A549 (cell line): ENCODE results near the gene ULBP3. TPM values are rescaled to one million over a fixed set of nuclear protein-coding genes. Genes with fewer than 3 reads are reported as not detected.

ENCODE experiments used
- ATAC-seq, 2 experiments: fragments of 200-7000 bp in 1 of 2; fragments of >200 bp in 1 of 2; cut with Nextera tagmentation in 1 of 2; cut with Tn5 transposase in 1 of 2; 3 replicates each; pipeline versions ENCODE4 v1.8.0 to v1.9.1; 2018 to 2020; ENCODE audit warnings: mild to moderate bottlenecking in 1 of 2, moderate library complexity in 1 of 2
- CTCF ChIA-PET: fragments of 300-600 bp; sonication (Branson Sonifier 250); formaldehyde crosslinking; extraction: SDS; loops from one replicate; lab custom pipeline; 2021; ENCODE audit warnings: antibody characterized with exemption, inconsistent platforms; lab: Yijun Ruan, JAX
- POLR2A ChIA-PET: fragments of 350-600 bp; formaldehyde crosslinking; extraction: SDS; loops from one replicate; lab custom pipeline; 2021; ENCODE audit warnings: antibody characterized with exemption, inconsistent platforms; lab: Yijun Ruan, JAX
- DNase-seq, 2 experiments: peaks; one replicate each; pipeline versions ENCODE4 v3.0.0 to v3.0.0-alpha.2; 2011 to 2016; ENCODE audit warnings: low read depth in 1 of 2, low spot score in 1 of 2
- FAIRE-seq: peaks from 2 replicates; lab custom pipeline; 2011; peaks lifted over from hg19 to GRCh38; lab: Jason Lieb, UNC
- H3K27ac ChIP-seq, 2 experiments: fragments of >200 bp; sonication (Bioruptor Twin); formaldehyde crosslinking; 3 replicates each; pipeline ENCODE4 v1.5.1; 2016 to 2017
- H3K4me1 ChIP-seq: fragments of >200 bp; sonication (Bioruptor Twin); formaldehyde crosslinking; 3 replicates; pipeline ENCODE4 v1.6.1; 2016
- H3K4me2 ChIP-seq: fragments of >200 bp; sonication (Bioruptor Twin); formaldehyde crosslinking; 3 replicates; pipeline ENCODE4 v1.6.1; 2016
- H3K4me3 ChIP-seq: fragments of >200 bp; sonication (Bioruptor Twin); formaldehyde crosslinking; 3 replicates; pipeline ENCODE4 v1.5.1; 2016
- H3K9me3 ChIP-seq: fragments of >200 bp; sonication (Bioruptor Twin); formaldehyde crosslinking; 3 replicates; pipeline ENCODE4 v1.6.1; 2016
- BHLHE40 ChIP-seq: IDR thresholded peaks from 2 replicates; pipeline ENCODE4 v1.6.1; 2012; ENCODE audit warnings: low read depth, low read length, inconsistent platforms
- CHD4 ChIP-seq: fragments of 200-600 bp; sonication (generic); IDR thresholded peaks from 2 replicates; pipeline ENCODE4 v1.6.1; 2016; ENCODE audit warnings: antibody characterized with exemption, mild to moderate bottlenecking, borderline replicate concordance
- E2F6 ChIP-seq: IDR thresholded peaks from 2 replicates; pipeline ENCODE4 v1.6.1; 2012; ENCODE audit warnings: low read depth, borderline replicate concordance
- EHF ChIP-seq: fragments of 250-450 bp; sonication (Bioruptor Pico); IDR thresholded peaks from 2 replicates; pipeline ENCODE4 v1.5.0; 2020; ENCODE audit warnings: mild to moderate bottlenecking
- ELK1 ChIP-seq: fragments of 150-350 bp; IDR thresholded peaks from 2 replicates; pipeline ENCODE4 v1.6.1; 2014; ENCODE audit warnings: low read depth, mild to moderate bottlenecking, low read length
- ESRRA ChIP-seq: fragments of 150-350 bp; IDR thresholded peaks from 2 replicates; pipeline ENCODE4 v1.6.1; 2014; ENCODE audit warnings: mild to moderate bottlenecking, low read length, borderline replicate concordance
- HDAC2 ChIP-seq: fragments of 200-600 bp; sonication (generic); IDR thresholded peaks from 2 replicates; pipeline ENCODE4 v1.6.1; 2016
- HEYL ChIP-seq: fragments of 250-450 bp; sonication (Bioruptor Pico); IDR thresholded peaks from 2 replicates; pipeline ENCODE4 v1.8.0; 2021; ENCODE audit warnings: mild to moderate bottlenecking, moderate library complexity
- HOXA7 ChIP-seq: fragments of 250-450 bp; sonication (Bioruptor Pico); IDR thresholded peaks from 2 replicates; pipeline ENCODE4 v1.5.0; 2020; ENCODE audit warnings: mild to moderate bottlenecking, moderate library complexity
- JUNB ChIP-seq: fragments of >200 bp; sonication (Bioruptor Twin); formaldehyde crosslinking; IDR thresholded peaks from 2 replicates; pipeline ENCODE4 v1.6.1; 2016
- KDM1A ChIP-seq: fragments of 200-600 bp; sonication (generic); IDR thresholded peaks from 2 replicates; pipeline ENCODE4 v1.6.1; 2016; ENCODE audit warnings: low read depth, mild to moderate bottlenecking
- MAZ ChIP-seq: fragments of 150-350 bp; IDR thresholded peaks from 2 replicates; pipeline ENCODE4 v1.6.1; 2014; ENCODE audit warnings: antibody characterized with exemption, low read depth, low read length, borderline replicate concordance
- NPAS2 ChIP-seq: fragments of 250-450 bp; sonication (Bioruptor Pico); IDR thresholded peaks from 2 replicates; pipeline ENCODE4 v1.8.0; 2022; ENCODE audit warnings: mild to moderate bottlenecking, moderate library complexity, borderline replicate concordance
- PHF8 ChIP-seq: fragments of 200-600 bp; sonication (generic); IDR thresholded peaks from 2 replicates; pipeline ENCODE4 v1.6.1; 2016; ENCODE audit warnings: low read depth, mild to moderate bottlenecking, antibody characterized with exemption, moderate library complexity, borderline replicate concordance
- POLR2AphosphoS2 ChIP-seq: conservative IDR thresholded peaks from 2 replicates; pipeline ENCODE4 v1.6.1; 2012; ENCODE audit warnings: low read length, improper control_type of control experiment, inconsistent platforms
- RARB ChIP-seq: fragments of 250-450 bp; sonication (Bioruptor Pico); IDR thresholded peaks from 2 replicates; pipeline ENCODE4 v1.8.0; 2021; ENCODE audit warnings: mild to moderate bottlenecking, moderate library complexity
- RCOR1 ChIP-seq: fragments of 150-350 bp; IDR thresholded peaks from 2 replicates; pipeline ENCODE4 v1.6.1; 2014; ENCODE audit warnings: antibody characterized with exemption, low read length, low read depth
- REST ChIP-seq: fragments of 200-600 bp; sonication (generic); IDR thresholded peaks from 2 replicates; pipeline ENCODE4 v1.6.1; 2016; ENCODE audit warnings: antibody characterized with exemption, mild to moderate bottlenecking, moderate library complexity
- RNF2 ChIP-seq: fragments of 200-600 bp; sonication (generic); IDR thresholded peaks from 2 replicates; pipeline ENCODE4 v1.6.1; 2016; ENCODE audit warnings: low read depth, mild to moderate bottlenecking, antibody characterized with exemption, moderate library complexity, borderline replicate concordance
- SMC3 ChIP-seq: fragments of >200 bp; sonication (Bioruptor Twin); formaldehyde crosslinking; IDR thresholded peaks from 3 replicates; pipeline ENCODE4 v1.6.1; 2018; ENCODE audit warnings: inconsistent platforms
- TFCP2L1 ChIP-seq: fragments of 250-450 bp; sonication (Bioruptor Pico); IDR thresholded peaks from 2 replicates; pipeline ENCODE4 v1.5.0; 2021; ENCODE audit warnings: mild to moderate bottlenecking
- TP53 ChIP-seq: fragments of 250-450 bp; sonication (Bioruptor Pico); IDR thresholded peaks from 2 replicates; pipeline ENCODE4 v1.5.0; 2021; ENCODE audit warnings: mild to moderate bottlenecking, moderate library complexity
- ZC3H11A ChIP-seq: fragments of 450-650 bp; IDR thresholded peaks from 2 replicates; pipeline ENCODE4 v1.6.1; 2014; ENCODE audit warnings: antibody characterized with exemption, mild to moderate bottlenecking
- ZFP36 ChIP-seq: fragments of 450-650 bp; IDR thresholded peaks from 2 replicates; pipeline ENCODE4 v1.6.1; 2014; ENCODE audit warnings: borderline replicate concordance; ENCODE audit not compliant: partially characterized antibody
- WGBS: methylation state at CpG from one replicate; pipeline ENCODE4 v1.1.6; 2017; ENCODE audit errors: missing lambda C conversion rate; 5-methylcytosine and 5-hydroxymethylcytosine counted together
- polyA plus RNA-seq, 4 experiments: library from polyadenylated mRNA; depleted of rRNA in 3 of 4; stranded (reverse); fragments of >200 nt; fragmentation: RNase III in 1 of 4; extraction: RNeasy Plus Mini Kit Qiagen cat#74134 plus additional on column Dnase treatment in 1 of 4; gene quantifications; 2 replicates in 3 of 4; 3 replicates in 1 of 4; pipeline ENCODE4 v1.2.3, GENCODE V29; 2011 to 2017
- TF ChIP-seq, protein P1 (sequence below): IDR thresholded peaks from 2 replicates; pipeline ENCODE4 v1.6.1; 2012
- TF ChIP-seq, protein P2 (sequence below): IDR thresholded peaks from 2 replicates; pipeline ENCODE4 v1.6.1; 2012
- TF ChIP-seq, protein P3 (sequence below): fragments of >200 bp; sonication (Bioruptor Twin); formaldehyde crosslinking; IDR thresholded peaks from 3 replicates; pipeline ENCODE4 v1.6.1; 2016

The ULBP3 gene
- polyA plus RNA-seq, 2 of the 4 experiments (the other 2 are of a cell fraction): 2.7 to 3.4 TPM

GRCh38 chr6:150116200-150116800 is 47.4 kb upstream of the ULBP3 start:
- ChIA-PET POLR2A (no interaction called here), CTCF (no interaction called here)
- no peaks in the 10 kb centered on the region for H3K4me1 ChIP-seq
- TF ChIP-seq KDM1A: no peak
- TF ChIP-seq HDAC2: no peak
- TF ChIP-seq, protein P1, sequence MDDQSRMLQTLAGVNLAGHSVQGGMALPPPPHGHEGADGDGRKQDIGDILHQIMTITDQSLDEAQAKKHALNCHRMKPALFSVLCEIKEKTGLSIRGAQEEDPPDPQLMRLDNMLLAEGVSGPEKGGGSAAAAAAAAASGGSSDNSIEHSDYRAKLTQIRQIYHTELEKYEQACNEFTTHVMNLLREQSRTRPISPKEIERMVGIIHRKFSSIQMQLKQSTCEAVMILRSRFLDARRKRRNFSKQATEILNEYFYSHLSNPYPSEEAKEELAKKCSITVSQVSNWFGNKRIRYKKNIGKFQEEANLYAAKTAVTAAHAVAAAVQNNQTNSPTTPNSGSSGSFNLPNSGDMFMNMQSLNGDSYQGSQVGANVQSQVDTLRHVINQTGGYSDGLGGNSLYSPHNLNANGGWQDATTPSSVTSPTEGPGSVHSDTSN: no peak
- no peak for TF ChIP-seq SMC3
- TF ChIP-seq E2F6: no peak
- TF ChIP-seq PHF8: no peak
- TF ChIP-seq ZC3H11A: no peak
- no peak for TF ChIP-seq NPAS2 (CRISPR knock-in tag)
- TF ChIP-seq, protein P2, sequence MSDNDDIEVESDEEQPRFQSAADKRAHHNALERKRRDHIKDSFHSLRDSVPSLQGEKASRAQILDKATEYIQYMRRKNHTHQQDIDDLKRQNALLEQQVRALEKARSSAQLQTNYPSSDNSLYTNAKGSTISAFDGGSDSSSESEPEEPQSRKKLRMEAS: no peak
- TF ChIP-seq RNF2: no peak
- TF ChIP-seq, protein P3, sequence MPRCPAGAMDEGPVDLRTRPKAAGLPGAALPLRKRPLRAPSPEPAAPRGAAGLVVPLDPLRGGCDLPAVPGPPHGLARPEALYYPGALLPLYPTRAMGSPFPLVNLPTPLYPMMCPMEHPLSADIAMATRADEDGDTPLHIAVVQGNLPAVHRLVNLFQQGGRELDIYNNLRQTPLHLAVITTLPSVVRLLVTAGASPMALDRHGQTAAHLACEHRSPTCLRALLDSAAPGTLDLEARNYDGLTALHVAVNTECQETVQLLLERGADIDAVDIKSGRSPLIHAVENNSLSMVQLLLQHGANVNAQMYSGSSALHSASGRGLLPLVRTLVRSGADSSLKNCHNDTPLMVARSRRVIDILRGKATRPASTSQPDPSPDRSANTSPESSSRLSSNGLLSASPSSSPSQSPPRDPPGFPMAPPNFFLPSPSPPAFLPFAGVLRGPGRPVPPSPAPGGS: no peak
- no peak for TF ChIP-seq ESRRA
- no peak overlapping the region for H3K4me2 ChIP-seq
- DNase-seq: no peak
- H3K4me3 ChIP-seq: no peak overlapping the region
- no peak overlapping the region for H3K27ac ChIP-seq
- no peak for ATAC-seq
- no peaks in the 10 kb centered on the region for H3K9me3 ChIP-seq
- no peak for FAIRE-seq
- 46% methylated on average over 8 of the region's 8 CpGs for WGBS

DNA sequence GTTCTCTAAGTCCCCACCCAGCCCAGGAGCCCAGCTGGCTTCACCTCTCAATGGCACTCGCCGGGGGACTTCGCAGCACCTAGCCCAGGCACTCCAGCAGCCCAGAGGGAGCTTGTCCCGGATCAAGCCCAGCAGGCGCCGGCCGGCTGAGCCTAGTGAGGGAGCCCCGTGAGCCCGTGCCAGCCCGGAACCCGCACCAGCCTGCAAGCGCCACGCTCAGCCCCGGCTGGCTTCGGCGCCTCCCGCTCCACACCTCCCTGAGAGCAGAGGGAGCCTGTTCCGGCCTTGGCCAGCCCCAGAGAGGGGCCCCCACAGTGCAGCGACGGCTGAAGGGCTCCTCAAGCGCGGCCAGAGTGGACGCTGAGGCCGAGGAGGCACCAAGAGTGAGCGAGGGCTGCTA is 46.8 kb upstream of the ULBP3 start:
- POLR2A ChIA-PET: no interaction called here
- Histone ChIP-seq H3K9me3 (no peaks in the 10 kb centered on the region), H3K4me2 (no peak overlapping the region), H3K27ac (no peak overlapping the region)
- no CpG with 5 or more reads among the region's 25 CpGs for WGBS
- no peak for FAIRE-seq
- TF ChIP-seq MAZ (no peak), EHF (no peak), ZFP36 (no peak), RCOR1 (no peak), POLR2AphosphoS2 (no peak), HOXA7 (CRISPR knock-in tag) (no peak), BHLHE40 (no peak), ESRRA (no peak), TP53 (CRISPR knock-in tag) (no peak), HDAC2 (no peak), CHD4 (no peak), HEYL (CRISPR knock-in tag) (no peak), JUNB (no peak), ELK1 (no peak), REST (no peak), RARB (CRISPR knock-in tag) (no peak), TFCP2L1 (no peak), E2F6 (no peak)
- TF ChIP-seq, protein P1: no peak
- TF ChIP-seq, all 56 proteins: peak for 0
- ATAC-seq: no peak
- no peak for DNase-seq
- CTCF ChIA-PET: interaction anchor here (1.0 kb wide), 1 partner anchor 65 kb away, joined by 3 read pairs; no protein-coding TSS in a partner anchor
- Histone ChIP-seq H3K4me1 (no peaks in the 10 kb centered on the region), H3K4me3 (no peak overlapping the region)
